HepG2 (cell line): ENCODE data around the gene STN1. TPM values are rescaled to one million over a fixed set of nuclear protein-coding genes. Genes with fewer than 3 reads are reported as not detected.

Experiments
- ARHGAP35 ChIP-seq: sonication (generic); formaldehyde crosslinking; IDR thresholded peaks from 2 replicates; pipeline ENCODE4 v1.9.0; 2022; ENCODE audit warnings: mild to moderate bottlenecking, inconsistent platforms, moderate library complexity, missing genetic modification reagents, borderline replicate concordance
- ATM ChIP-seq: fragments of 450-650 bp; IDR thresholded peaks from 2 replicates; pipeline ENCODE4 v1.7.1; 2017; ENCODE audit warnings: mild to moderate bottlenecking, borderline replicate concordance
- GMEB1 ChIP-seq: sonication (generic); formaldehyde crosslinking; IDR thresholded peaks from 2 replicates; pipeline ENCODE4 v1.5.1; 2020; ENCODE audit warnings: missing genetic modification reagents, mild to moderate bottlenecking, borderline replicate concordance
- PRDM15 ChIP-seq: sonication (generic); formaldehyde crosslinking; IDR thresholded peaks from 2 replicates; pipeline ENCODE4 v1.4.0; 2020; ENCODE audit warnings: missing genetic modification reagents
- SALL2 ChIP-seq: sonication (generic); formaldehyde crosslinking; IDR thresholded peaks from 2 replicates; pipeline ENCODE4 v1.8.1; 2023; ENCODE audit warnings: mild to moderate bottlenecking, missing genetic modification reagents, inconsistent platforms
- SUZ12 ChIP-seq: fragments of 150-350 bp; IDR thresholded peaks from 2 replicates; pipeline ENCODE4 v1.6.1; 2014; ENCODE audit warnings: low read depth, low read length
- TEAD2 ChIP-seq: sonication (generic); formaldehyde crosslinking; IDR thresholded peaks from 2 replicates; pipeline ENCODE4 v1.9.0; 2021; ENCODE audit warnings: missing genetic modification reagents
- ZBTB37 ChIP-seq: sonication (generic); formaldehyde crosslinking; IDR thresholded peaks from 2 replicates; pipeline ENCODE4 v1.4.0; 2020; ENCODE audit warnings: mild to moderate bottlenecking, missing genetic modification reagents
- ZFX ChIP-seq: sonication (generic); formaldehyde crosslinking; IDR thresholded peaks from 2 replicates; pipeline ENCODE4 v1.4.0; 2020; ENCODE audit warnings: mild to moderate bottlenecking, low read depth, missing genetic modification reagents, moderate library complexity
- ZNF318 ChIP-seq: sonication (generic); formaldehyde crosslinking; IDR thresholded peaks from 2 replicates; pipeline ENCODE4 v1.4.0; 2020; ENCODE audit warnings: mild to moderate bottlenecking, missing genetic modification reagents
- ZNF333 ChIP-seq: sonication (generic); formaldehyde crosslinking; IDR thresholded peaks from 2 replicates; pipeline ENCODE4 v1.4.0; 2020; ENCODE audit warnings: mild to moderate bottlenecking, missing genetic modification reagents, borderline replicate concordance
- ZNF788 ChIP-seq: sonication (generic); formaldehyde crosslinking; IDR thresholded peaks from 2 replicates; pipeline ENCODE4 v1.5.0; 2020; ENCODE audit warnings: mild to moderate bottlenecking, missing genetic modification reagents, borderline replicate concordance
- polyA plus RNA-seq, 8 experiments: library from polyadenylated mRNA; depleted of rRNA in 3 of 8; stranded (reverse) in 7 of 8; unstranded in 1 of 8; fragments of >200 nt; fragmentation: Illumina TruSeq in 4 of 8; extraction: Trizol in 4 of 8; gene quantifications; 2 replicates each; pipeline versions ENCODE4 v1.2.1 to v1.2.3, GENCODE V29; 2011 to 2016; ENCODE audit warnings: low read depth in 4 of 8, missing spikeins in 1 of 8, mixed read lengths in 1 of 8; ENCODE audit not compliant: insufficient read depth in 1 of 8
- total RNA-seq, 5 experiments: library from RNA; depleted of rRNA; stranded (reverse); fragments of >200 nt; fragmentation: Illumina TruSeq; extraction: Trizol; gene quantifications; 2 replicates each; pipeline ENCODE4 v1.2.3, GENCODE V29; 2016; ENCODE audit warnings: low read depth in 1 of 5

The STN1 gene
- total and polyA plus RNA-seq, 2 of the 13 experiments (the other 11 are each of a cell fraction or from before 2014, with no cell fraction given): 17.6 to 22.7 TPM

GRCh38 chr10:103918053-103918846 is at the start of gene STN1 (continued):
- TF ChIP-seq ARHGAP35 (CRISPR knock-in tag) (no peak), ZNF333 (CRISPR knock-in tag) (no peak), ZNF318 (CRISPR knock-in tag) (no peak), SUZ12 (no peak), ZNF788 (CRISPR knock-in tag) (peak; percentile 61; the same call in 1 of the 2 replicates), GMEB1 (CRISPR knock-in tag) (peak; percentile 52), TEAD2 (no peak), ATM (no peak), SALL2 (CRISPR knock-in tag) (peak; percentile 78; the same call in 1 of the 2 replicates), ZBTB37 (CRISPR knock-in tag) (no peak), ZFX (peak; percentile 87), PRDM15 (peak; percentile 38; the same call in 1 of the 2 replicates)
